Activated naive CD8-positive, alpha-beta T cell treated with anti-CD3 and anti-CD28 coated beads, Interleukin-2, amount 10 ng/mL, durations not matched to agents 7 days and 5 days (primary cell): ENCODE measurements around the gene ST6GAL1. TPM values are rescaled to one million over a fixed set of nuclear protein-coding genes. Genes with fewer than 3 reads are reported as not detected.
A peak's percentile ranks its signal among the peaks of the same experiment; 100 is the strongest.
"Not testable (repeated sequence)": the region's sequence is repeated elsewhere in the genome, so short reads cannot be mapped to it uniquely, and the experiment has no call there.

Experiments used
- ATAC-seq: fragments of 150-1000 bp; cut with Tn5 transposase; one replicate; pipeline ENCODE4 v1.10.0; 2021; ENCODE audit warnings: low read depth, moderate library complexity
- POLR2A ChIA-PET: fragments of 350-600 bp; sonication (Branson Sonifier 250); formaldehyde crosslinking; loops from one replicate; lab custom pipeline; 2021; ENCODE audit warnings: antibody characterized with exemption; lab: Charles Lee
- DNase-seq: peaks from one replicate; pipeline ENCODE4 v3.0.0; 2021
- H3K27ac Mint-ChIP-seq: one replicate; pipeline ENCODE4 v1.8.0; 2022; ENCODE audit warnings: mild to moderate bottlenecking, mixed read lengths
- H3K27me3 Mint-ChIP-seq: one replicate; pipeline ENCODE4 v1.8.0; 2022; ENCODE audit warnings: mild to moderate bottlenecking, moderate library complexity, mixed read lengths
- H3K36me3 Mint-ChIP-seq: one replicate; pipeline ENCODE4 v1.8.0; 2021; ENCODE audit warnings: mild to moderate bottlenecking, mixed read lengths
- H3K4me1 Mint-ChIP-seq: one replicate; pipeline ENCODE4 v1.8.0; 2021; ENCODE audit warnings: mixed read lengths
- H3K4me3 Mint-ChIP-seq: one replicate; pipeline ENCODE4 v1.8.0; 2022; ENCODE audit warnings: mild to moderate bottlenecking, moderate library complexity, mixed read lengths
- H3K9me3 Mint-ChIP-seq: one replicate; pipeline ENCODE4 v1.8.0; 2021; ENCODE audit warnings: mixed read lengths
- total RNA-seq, 2 experiments: library from RNA; stranded (reverse); gene quantifications; one replicate each; pipeline ENCODE4 v1.2.3, GENCODE V29; 2021

Gene ST6GAL1
- total RNA-seq, 2 experiments from 2014 or later: 142 to 150 TPM

DNA sequence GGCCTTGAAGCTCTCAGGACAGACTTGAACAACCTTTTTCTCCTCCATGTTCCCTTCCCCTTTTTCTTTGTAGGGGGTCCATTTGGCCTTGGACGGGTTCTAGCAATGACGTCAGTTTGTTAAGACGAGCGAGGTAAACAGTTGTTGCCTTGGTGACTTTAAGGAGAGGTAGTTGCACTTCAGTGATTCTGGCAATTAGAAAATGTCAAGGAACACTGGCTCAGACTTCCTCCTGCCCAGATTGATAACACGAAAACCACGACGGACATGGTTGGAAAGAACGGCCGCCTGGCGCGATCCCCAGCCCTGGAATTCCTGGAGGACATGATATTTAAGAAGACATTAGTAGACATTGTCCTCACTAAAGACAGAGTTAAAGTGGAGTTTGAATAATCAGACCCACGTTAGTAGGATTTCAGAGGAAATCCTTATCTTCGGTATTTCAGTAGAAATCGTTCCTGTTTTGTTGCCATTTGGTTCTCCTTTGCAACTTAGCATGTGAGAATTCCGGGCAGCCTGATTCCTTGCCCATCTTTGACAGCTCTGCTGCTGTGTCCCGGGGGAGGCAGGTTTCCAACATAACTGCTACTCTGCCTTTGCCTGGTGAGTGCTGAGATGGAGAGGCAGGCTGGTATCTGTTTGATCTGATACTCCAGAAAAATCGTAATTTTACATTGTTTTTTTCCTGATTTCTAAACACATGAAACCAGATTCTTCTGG lies 87.3 kb downstream of the ST6GAL1 start:
- H3K4me1 Mint-ChIP-seq: peaks cover 39% of the 10 kb centered on the region
- no peaks in the 10 kb centered on the region for H3K9me3 Mint-ChIP-seq
- H3K27ac Mint-ChIP-seq: peak overlapping the region; percentile 58
- H3K36me3 Mint-ChIP-seq: peaks cover 43% of the 10 kb centered on the region
- no peak for ATAC-seq
- DNase-seq: no peak
- H3K27me3 Mint-ChIP-seq: no peaks in the 10 kb centered on the region
- POLR2A ChIA-PET: interaction anchor here (2.3 kb wide), 1 partner anchor 10 kb away, joined by 6 read pairs; no protein-coding TSS in a partner anchor
- H3K4me3 Mint-ChIP-seq: no peak overlapping the region

DNA sequence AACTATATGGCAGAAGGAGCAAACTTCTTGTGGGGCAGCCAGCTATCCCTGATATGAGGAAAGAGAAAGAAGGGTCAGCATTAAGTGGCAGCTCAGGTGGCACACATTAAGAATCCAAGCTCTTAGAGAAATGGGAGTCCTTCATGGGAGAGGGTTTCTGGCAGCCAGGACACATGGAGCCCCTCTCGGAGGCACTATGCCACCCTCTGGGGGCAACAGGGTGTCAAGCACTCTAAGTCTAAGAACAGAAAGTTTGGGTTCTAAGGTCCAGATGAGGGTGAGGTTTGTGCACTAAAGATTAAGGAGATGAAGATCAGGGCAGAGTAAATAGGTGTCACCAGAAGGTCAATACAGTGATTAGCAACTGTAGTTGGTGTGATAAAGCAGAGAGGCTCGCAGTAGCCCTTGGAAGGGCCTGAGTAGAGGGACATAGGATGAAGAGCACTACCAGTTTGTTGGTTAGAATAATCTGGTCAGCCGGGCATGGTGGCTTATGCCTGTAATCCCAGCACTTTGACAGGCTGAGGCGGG lies 89.3 kb downstream of the ST6GAL1 start:
- POLR2A ChIA-PET: interaction anchor here (1.0 kb wide), 2 partner anchors 22 to 120 kb away, joined by 3 read pairs; partner anchors contain the start of gene RPL39L

GRCh38 chr3:187020376-187020775 lies 90.0 kb downstream of the ST6GAL1 start:
- no peaks in the 10 kb centered on the region for H3K27me3 Mint-ChIP-seq
- peak overlapping the region; percentile 94 for H3K27ac Mint-ChIP-seq
- peaks cover 49% of the 10 kb centered on the region for H3K36me3 Mint-ChIP-seq
- no peak for DNase-seq
- peak; percentile 77 for ATAC-seq
- H3K9me3 Mint-ChIP-seq: no peaks in the 10 kb centered on the region
- H3K4me3 Mint-ChIP-seq: peak overlapping the region; percentile 58
- POLR2A ChIA-PET: interaction anchor here (0.6 to 1.7 kb wide), 3 partner anchors 21 to 118 kb away, joined by 3 to 8 read pairs (median 3); no protein-coding TSS in a partner anchor
- peaks cover 41% of the 10 kb centered on the region for H3K4me1 Mint-ChIP-seq

More for the DNA sequence above, 89.3 kb downstream of the ST6GAL1 start:
- Mint-ChIP-seq H3K9me3 (no peaks in the 10 kb centered on the region), H3K27me3 (no peaks in the 10 kb centered on the region), H3K4me3 (peak overlapping the region; percentile 21), H3K36me3 (peaks cover 50% of the 10 kb centered on the region), H3K27ac (peak overlapping the region; percentile 94), H3K4me1 (peaks cover 34% of the 10 kb centered on the region)
- no peak for ATAC-seq
- DNase-seq: no peak

GRCh38 chr3:187021748-187022402 lies 91.5 kb downstream of the ST6GAL1 start:
- no peaks in the 10 kb centered on the region for H3K9me3 Mint-ChIP-seq
- peaks cover 39% of the 10 kb centered on the region for H3K36me3 Mint-ChIP-seq
- POLR2A ChIA-PET: interaction anchor here (0.7 to 1.7 kb wide), 2 partner anchors 20 to 32 kb away, joined by 3 to 8 read pairs; no protein-coding TSS in a partner anchor
- DNase-seq: no peak
- no peak for ATAC-seq
- no peak overlapping the region for H3K4me3 Mint-ChIP-seq
- peak overlapping the region; percentile 61 for H3K27ac Mint-ChIP-seq
- no peaks in the 10 kb centered on the region for H3K27me3 Mint-ChIP-seq
- H3K4me1 Mint-ChIP-seq: peaks cover 34% of the 10 kb centered on the region

- ATAC-seq (no peak), DNase-seq (no peak)
- Mint-ChIP-seq H3K4me3 (no peak overlapping the region), H3K9me3 (no peaks in the 10 kb centered on the region), H3K36me3 (peaks cover 36% of the 10 kb centered on the region), H3K27me3 (no peaks in the 10 kb centered on the region), H3K4me1 (peaks cover 38% of the 10 kb centered on the region), H3K27ac (peak overlapping the region; percentile 53)
- POLR2A ChIA-PET: no interaction called here
Measured at GRCh38 chr3:187022403-187023029, 92.2 kb downstream of the ST6GAL1 start.

- peaks cover 43% of the 10 kb centered on the region for H3K4me1 Mint-ChIP-seq
- POLR2A ChIA-PET, H3K27ac Mint-ChIP-seq: not testable (repeated sequence)
Measured at GRCh38 chr3:187023340-187023739, 93.0 kb downstream of the ST6GAL1 start.

GRCh38 chr3:187024536-187025226 lies 94.4 kb downstream of the ST6GAL1 start:
- Mint-ChIP-seq H3K4me3 (peak overlapping the region; percentile 88), H3K9me3 (no peaks in the 10 kb centered on the region), H3K4me1 (peaks cover 49% of the 10 kb centered on the region), H3K36me3 (peaks cover 33% of the 10 kb centered on the region), H3K27ac (peak overlapping the region; percentile 97), H3K27me3 (no peaks in the 10 kb centered on the region)
- DNase-seq (no peak), ATAC-seq (no peak)
- POLR2A ChIA-PET: interaction anchor here (1.0 to 8.9 kb wide), 12 partner anchors 17 to 241 kb away, joined by 3 to 168 read pairs (median 6); partner anchors contain the start of genes EIF4A2 and ST6GAL1

More at GRCh38 chr3:187023340-187023739, 93.0 kb downstream of the ST6GAL1 start:
- peaks cover 32% of the 10 kb centered on the region for H3K36me3 Mint-ChIP-seq
- H3K4me3 Mint-ChIP-seq, ATAC-seq, H3K9me3 Mint-ChIP-seq, DNase-seq, H3K27me3 Mint-ChIP-seq: not testable (repeated sequence)

- ATAC-seq: peak; percentile 51
- Mint-ChIP-seq H3K27me3 (no peaks in the 10 kb centered on the region), H3K9me3 (no peaks in the 10 kb centered on the region), H3K4me3 (peak overlapping the region; percentile 88), H3K27ac (peak overlapping the region; percentile 97), H3K4me1 (peaks cover 50% of the 10 kb centered on the region), H3K36me3 (peaks cover 37% of the 10 kb centered on the region)
- no peak for DNase-seq
- POLR2A ChIA-PET: interaction anchor here (0.5 to 8.9 kb wide), 18 partner anchors 11 to 242 kb away, joined by 3 to 168 read pairs (median 5); partner anchors contain the start of genes EIF4A2, RPL39L and ST6GAL1
Measured at GRCh38 chr3:187025254-187025655, 94.9 kb downstream of the ST6GAL1 start.

DNA sequence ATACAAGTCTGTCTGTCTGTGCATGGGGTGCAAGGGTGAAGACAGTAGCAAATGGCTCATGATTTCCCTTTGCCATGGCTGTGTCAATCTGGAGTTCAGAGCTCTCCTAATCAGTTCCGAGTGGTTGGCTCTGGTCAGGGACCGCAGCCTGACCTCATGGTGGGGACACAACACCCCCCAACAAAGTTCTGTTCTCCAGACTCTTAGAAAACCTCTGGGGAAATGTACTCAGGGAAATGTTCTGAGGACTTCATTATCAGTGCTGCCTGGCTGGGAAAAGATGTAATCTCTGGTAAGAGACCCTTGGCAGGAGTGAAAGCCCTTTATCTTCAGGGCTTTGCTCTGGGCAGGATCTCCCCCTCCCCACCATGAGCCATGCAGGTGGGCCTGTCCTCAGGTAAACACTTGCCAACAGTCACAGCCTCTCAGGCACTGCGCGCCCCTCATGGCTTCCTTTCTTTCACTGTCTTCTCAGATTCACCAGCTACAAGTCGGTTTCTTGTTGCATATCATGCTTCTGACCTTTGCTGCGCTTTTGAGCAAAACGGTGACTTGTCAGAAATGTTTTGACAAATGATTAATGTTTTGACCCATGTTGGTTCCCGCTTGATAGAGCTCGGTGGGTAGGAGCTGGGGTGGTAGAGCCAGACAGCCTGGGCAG lies 95.5 kb downstream of the ST6GAL1 start:
- no peaks in the 10 kb centered on the region for H3K27me3 Mint-ChIP-seq
- H3K4me1 Mint-ChIP-seq: peaks cover 50% of the 10 kb centered on the region
- peak overlapping the region; percentile 88 for H3K4me3 Mint-ChIP-seq
- no peaks in the 10 kb centered on the region for H3K9me3 Mint-ChIP-seq
- H3K27ac Mint-ChIP-seq: peak overlapping the region; percentile 97
- DNase-seq (peak; percentile 53), ATAC-seq (peak; percentile 22)
- POLR2A ChIA-PET: interaction anchor here (0.5 to 8.9 kb wide), 21 partner anchors 10 to 242 kb away, joined by 3 to 168 read pairs (median 5); partner anchors contain the start of genes EIF4A2, RPL39L and ST6GAL1
- H3K36me3 Mint-ChIP-seq: peaks cover 39% of the 10 kb centered on the region

DNA sequence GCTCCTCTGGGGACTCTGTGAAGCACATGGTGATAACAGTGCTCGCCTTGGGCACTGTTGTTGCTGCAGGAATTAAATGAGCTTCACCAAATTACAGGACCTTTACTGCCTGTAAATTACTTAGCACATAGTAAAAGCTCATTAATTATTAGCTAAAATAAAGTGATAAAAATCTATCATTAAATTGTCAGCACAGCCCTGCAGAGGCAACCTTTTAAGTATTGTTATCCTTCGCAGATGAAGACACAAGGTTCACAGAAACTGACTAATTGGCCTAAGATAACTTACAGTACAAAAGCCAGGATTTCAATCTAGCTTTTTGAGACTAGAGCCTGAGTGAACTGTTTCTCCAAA lies 96.0 kb downstream of the ST6GAL1 start:
- Mint-ChIP-seq H3K4me3 (peak overlapping the region; percentile 88), H3K9me3 (no peaks in the 10 kb centered on the region), H3K36me3 (peaks cover 44% of the 10 kb centered on the region), H3K27me3 (no peaks in the 10 kb centered on the region), H3K4me1 (peaks cover 55% of the 10 kb centered on the region), H3K27ac (peak overlapping the region; percentile 97)
- ATAC-seq (no peak), DNase-seq (no peak)
- POLR2A ChIA-PET: interaction anchor here (0.8 to 8.9 kb wide), 17 partner anchors 10 to 456 kb away, joined by 3 to 168 read pairs (median 6); partner anchors contain the start of genes DNAJB11, EIF4A2, RPL39L and ST6GAL1

GRCh38 chr3:187027531-187028278 lies 97.4 kb downstream of the ST6GAL1 start:
- Mint-ChIP-seq H3K27ac (peak overlapping the region; percentile 93), H3K4me1 (peaks cover 58% of the 10 kb centered on the region), H3K9me3 (no peaks in the 10 kb centered on the region), H3K27me3 (no peaks in the 10 kb centered on the region), H3K4me3 (peak overlapping the region; percentile 88), H3K36me3 (peaks cover 48% of the 10 kb centered on the region)
- DNase-seq (peak; percentile 62), ATAC-seq (peak; percentile 75)
- POLR2A ChIA-PET: interaction anchor here (0.7 to 8.9 kb wide), 21 partner anchors 11 to 460 kb away, joined by 3 to 168 read pairs (median 5); partner anchors contain the start of genes DNAJB11, EIF4A2, ST6GAL1 and TBCCD1
